BLaER1 treated with 17β-estradiol and CSF1 and Interleukin-3, amounts not matched to agents 10 nM and 100 nM (cell line): ENCODE results near the gene MINDY1.

ENCODE experiments used
- H3K27ac ChIP-seq, 11 experiments: shearing (Covaris generic); formaldehyde crosslinking; 2 replicates each; pipeline ENCODE4 v1.8.1; 2022
- H3K27me3 ChIP-seq, 11 experiments: shearing (Covaris generic); formaldehyde crosslinking; 2 replicates each; pipeline ENCODE4 v1.8.1; 2022
- H3K36me3 ChIP-seq, 11 experiments: shearing (Covaris generic); formaldehyde crosslinking; 2 replicates each; pipeline ENCODE4 v1.8.1; 2022
- H3K4me1 ChIP-seq, 10 experiments: shearing (Covaris generic); formaldehyde crosslinking; 2 replicates each; pipeline ENCODE4 v1.8.1; 2022
- H3K4me2 ChIP-seq, 11 experiments: shearing (Covaris generic); formaldehyde crosslinking; 2 replicates each; pipeline ENCODE4 v1.8.1; 2022
- H3K4me3 ChIP-seq, 10 experiments: shearing (Covaris generic); formaldehyde crosslinking; 2 replicates each; pipeline ENCODE4 v1.8.1; 2022
- H3K9ac ChIP-seq, 11 experiments: shearing (Covaris generic); formaldehyde crosslinking; 2 replicates each; pipeline ENCODE4 v1.8.1; 2022
- H3K9me3 ChIP-seq, 11 experiments: shearing (Covaris generic); formaldehyde crosslinking; replicated peaks in 1 of 11; 2 replicates each; pipeline ENCODE4 v1.8.1; 2022
- H4K20me1 ChIP-seq, 11 experiments: shearing (Covaris generic); formaldehyde crosslinking; 2 replicates each; pipeline ENCODE4 v1.8.1; 2022
- Cebpa-rat ChIP-seq, 11 experiments: shearing (Covaris generic); IDR thresholded peaks; 2 replicates each; pipeline ENCODE4 v1.8.1; 2022

Gene MINDY1

GRCh38 chr1:151006327-151007052 is at the start of gene MINDY1:
TSS of gene MINDY1 (minus strand) at chr1:151006902. CDS start at chr1:151002617, 4,285 bp downstream.
- Histone ChIP-seq H3K9ac (peak within 1 kb of the TSS; percentile 75 to 87 (median 82)), H3K4me2 (peak within 1 kb of the TSS; percentile 83 to 97 (median 93)), H4K20me1 (peaks cover 0 to 9% (median 0%) of the 10 kb centered on the region in 11 experiments; a peak in 2 of 22 replicates), H3K9me3 (no peaks in the 10 kb centered on the region), H3K27ac (peak within 1 kb of the TSS; percentile 68 to 90 (median 83)), H3K36me3 (peaks cover 0 to 20% (median 6%) of the 10 kb centered on the region in 11 experiments; a peak in 10 of 22 replicates), H3K27me3 (no peaks in the 10 kb centered on the region), H3K4me3 (peak within 1 kb of the TSS; percentile 64 to 83 (median 72)), H3K4me1 (peaks cover 83 to 93% (median 89%) of the 10 kb centered on the region in 10 experiments)
- no peak for TF ChIP-seq Cebpa-rat (IDR thresholded peaks at IDR 0.05)

- Histone ChIP-seq H3K27ac (peak overlapping the region in 9 of 11 experiments; percentile 2 to 98 (median 93); a peak in 15 of 22 replicates), H4K20me1 (peaks cover 62 to 80% (median 75%) of the 10 kb centered on the region in 11 experiments), H3K4me1 (peaks cover 34 to 59% (median 37%) of the 10 kb centered on the region in 10 experiments), H3K36me3 (peaks cover 57 to 73% (median 68%) of the 10 kb centered on the region in 11 experiments), H3K4me2 (peak overlapping the region; percentile 92 to 100 (median 99)), H3K9me3 (no peaks in the 10 kb centered on the region), H3K27me3 (peaks cover 0 to 36% (median 4%) of the 10 kb centered on the region in 11 experiments; a peak in 10 of 22 replicates), H3K9ac (peak overlapping the region; percentile 59 to 98 (median 95); a peak in 21 of 22 replicates), H3K4me3 (peak overlapping the region in 9 of 10 experiments; percentile 80 to 99 (median 95); a peak in 18 of 20 replicates)
- TF ChIP-seq Cebpa-rat (IDR thresholded peaks at IDR 0.05): no peak
Measured at GRCh38 chr1:151056149-151056548, 49.4 kb upstream of the MINDY1 start.

DNA sequence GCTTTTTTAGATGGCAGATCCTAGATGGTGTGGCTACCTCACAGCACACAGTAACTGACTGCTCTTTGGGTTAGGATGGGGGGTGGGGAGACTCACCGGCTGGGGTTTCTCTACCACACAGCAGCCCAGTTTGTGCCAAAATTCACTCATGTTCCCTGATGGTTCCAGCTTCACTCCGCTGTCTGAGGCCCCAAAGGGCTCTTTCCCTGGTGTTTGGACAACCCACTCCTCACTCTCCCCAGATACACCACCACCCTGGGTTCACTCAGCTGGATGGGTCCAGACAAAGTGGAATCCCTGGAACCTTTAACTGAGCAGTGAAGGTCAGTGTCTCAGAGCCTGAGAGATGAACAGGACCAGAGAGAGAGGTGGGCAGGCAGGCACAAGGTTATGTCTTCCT is 48.9 kb upstream of the MINDY1 start:
- Histone ChIP-seq H3K36me3 (peaks cover 59 to 79% (median 74%) of the 10 kb centered on the region in 11 experiments), H3K4me3 (peak overlapping the region in 6 of 10 experiments; percentile 80 to 98 (median 94); a peak in 12 of 20 replicates), H3K27me3 (peaks cover 0 to 42% (median 8%) of the 10 kb centered on the region in 11 experiments; a peak in 14 of 22 replicates), H3K4me2 (peak overlapping the region; percentile 92 to 100 (median 99)), H3K4me1 (peaks cover 34 to 56% (median 36%) of the 10 kb centered on the region in 10 experiments), H3K27ac (peak overlapping the region in 10 of 11 experiments; percentile 2 to 98 (median 68); a peak in 13 of 22 replicates), H4K20me1 (peaks cover 68 to 85% (median 81%) of the 10 kb centered on the region in 11 experiments), H3K9me3 (no peaks in the 10 kb centered on the region), H3K9ac (peak overlapping the region in 10 of 11 experiments; percentile 24 to 98 (median 94); a peak in 17 of 22 replicates)
- TF ChIP-seq Cebpa-rat (IDR thresholded peaks at IDR 0.05): 0 out of 22 replicates have a peak, but pooled peaks of 1 of the 11 experiments have one; percentile 4

GRCh38 chr1:151054971-151055547 is 48.4 kb upstream of the MINDY1 start:
- peak overlapping the region; percentile 92 to 100 (median 99) for H3K4me2 ChIP-seq
- H3K36me3 ChIP-seq: peaks cover 59 to 84% (median 79%) of the 10 kb centered on the region in 11 experiments
- peak in 1 of 11 experiments; percentile 34; a peak in 1 of 22 replicates for TF ChIP-seq Cebpa-rat (IDR thresholded peaks at IDR 0.05)
- H3K27ac ChIP-seq: peak overlapping the region in 7 of 11 experiments; percentile 16 to 98 (median 93); a peak in 6 of 22 replicates
- no peaks in the 10 kb centered on the region for H3K9me3 ChIP-seq
- H4K20me1 ChIP-seq: peaks cover 69 to 91% (median 86%) of the 10 kb centered on the region in 11 experiments
- peak overlapping the region in 5 of 11 experiments; percentile 89 to 98 (median 94); a peak in 4 of 22 replicates for H3K9ac ChIP-seq
- peaks cover 34 to 56% (median 36%) of the 10 kb centered on the region in 10 experiments for H3K4me1 ChIP-seq
- peak overlapping the region in 4 of 10 experiments; percentile 84 to 98 (median 95); a peak in 6 of 20 replicates for H3K4me3 ChIP-seq
- H3K27me3 ChIP-seq: peaks cover 4 to 47% (median 13%) of the 10 kb centered on the region in 11 experiments; a peak in 21 of 22 replicates

GRCh38 chr1:151051356-151052009 is 44.8 kb upstream of the MINDY1 start:
- peaks cover 62 to 100% (median 92%) of the 10 kb centered on the region in 11 experiments for H4K20me1 ChIP-seq
- peaks cover 26 to 56% (median 32%) of the 10 kb centered on the region in 10 experiments for H3K4me1 ChIP-seq
- peaks cover 36 to 83% (median 49%) of the 10 kb centered on the region in 11 experiments for H3K27me3 ChIP-seq
- H3K4me2 ChIP-seq: no peak overlapping the region
- TF ChIP-seq Cebpa-rat (IDR thresholded peaks at IDR 0.05): no peak
- H3K4me3 ChIP-seq: no peak overlapping the region
- H3K9me3 ChIP-seq: peaks cover 0 to 9% (median 0%) of the 10 kb centered on the region in 11 experiments; a peak in 2 of 22 replicates
- no peak overlapping the region for H3K27ac ChIP-seq
- H3K36me3 ChIP-seq: peaks cover 55 to 72% (median 69%) of the 10 kb centered on the region in 11 experiments
- no peak overlapping the region for H3K9ac ChIP-seq

DNA sequence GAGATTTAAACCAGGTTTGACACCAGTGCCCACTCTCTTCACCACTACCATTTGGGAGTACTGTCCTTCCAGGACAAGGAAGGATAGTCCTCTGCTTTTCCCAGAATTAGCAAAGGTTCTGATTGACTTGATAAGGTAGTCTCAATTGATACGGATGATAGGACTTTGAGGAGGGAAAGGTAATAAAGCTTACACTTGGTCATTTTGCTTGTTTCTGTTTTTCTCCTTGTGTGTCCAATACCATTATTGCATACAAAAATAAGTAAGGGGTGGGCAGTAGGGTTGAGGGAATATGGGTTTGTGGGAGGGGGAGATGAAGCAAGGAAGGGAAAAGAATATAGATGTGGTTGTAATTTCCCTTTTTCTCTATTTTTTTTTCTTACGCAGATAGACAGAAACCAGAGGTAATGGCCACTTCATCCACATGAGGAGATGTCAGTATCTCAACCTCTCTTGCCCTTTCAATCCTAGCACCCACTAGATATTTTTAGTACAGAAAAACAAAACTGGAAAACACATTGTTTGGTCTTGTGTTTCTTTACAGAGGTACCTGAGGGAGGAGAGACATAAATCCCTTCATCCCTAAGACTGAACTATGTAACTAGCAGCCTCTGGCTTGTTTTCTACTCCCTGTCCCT is 43.5 kb upstream of the MINDY1 start:
- no peak overlapping the region for H3K4me3 ChIP-seq
- TF ChIP-seq Cebpa-rat (IDR thresholded peaks at IDR 0.05): no peak
- peaks cover 38 to 85% (median 60%) of the 10 kb centered on the region in 11 experiments for H3K27me3 ChIP-seq
- H3K9ac ChIP-seq: no peak overlapping the region
- peaks cover 0 to 9% (median 0%) of the 10 kb centered on the region in 11 experiments; a peak in 2 of 22 replicates for H3K9me3 ChIP-seq
- H3K36me3 ChIP-seq: peaks cover 43 to 59% (median 56%) of the 10 kb centered on the region in 11 experiments
- peaks cover 13 to 43% (median 18%) of the 10 kb centered on the region in 10 experiments for H3K4me1 ChIP-seq
- no peak overlapping the region for H3K27ac ChIP-seq
- H3K4me2 ChIP-seq: peak overlapping the region in 2 of 11 experiments; percentile 7 to 8; a peak in 1 of 22 replicates
- peaks cover 49 to 87% (median 79%) of the 10 kb centered on the region in 11 experiments for H4K20me1 ChIP-seq

GRCh38 chr1:151049458-151049857 is 42.8 kb upstream of the MINDY1 start:
- Histone ChIP-seq H4K20me1 (peaks cover 42 to 80% (median 72%) of the 10 kb centered on the region in 11 experiments), H3K36me3 (peaks cover 35 to 52% (median 49%) of the 10 kb centered on the region in 11 experiments), H3K27ac (no peak overlapping the region), H3K4me2 (peak overlapping the region in 2 of 11 experiments; percentile 7 to 8; a peak in 2 of 22 replicates), H3K4me3 (no peak overlapping the region), H3K9me3 (peaks cover 0 to 9% (median 0%) of the 10 kb centered on the region in 11 experiments; a peak in 2 of 22 replicates), H3K27me3 (peaks cover 38 to 82% (median 60%) of the 10 kb centered on the region in 11 experiments), H3K4me1 (peaks cover 11 to 36% (median 13%) of the 10 kb centered on the region in 10 experiments; a peak in 19 of 20 replicates), H3K9ac (no peak overlapping the region)
- TF ChIP-seq Cebpa-rat (IDR thresholded peaks at IDR 0.05): no peak
